ENCODE data around the gene PCK1. TPM values are rescaled to one million over a fixed set of nuclear protein-coding genes. Genes with fewer than 3 reads are reported as not detected.

Gene PCK1
- total and polyA plus RNA-seq, 8 donors = 0.12 to 311 (median 0.67) TPM

GRCh38 chr20:57568960-57569359 lies 8.1 kb downstream of the PCK1 start:
- H3K27ac ChIP-seq = no peak overlapping the region
- no peaks in the 10 kb centered on the region for H3K4me1 ChIP-seq
- no peaks in the 10 kb centered on the region for H3K36me3 ChIP-seq
- H3K4me3 ChIP-seq = no peak overlapping the region
- no peak for DNase-seq
- peaks cover 0 to 33% (median 18%) of the 10 kb centered on the region in 3 donors for H3K27me3 ChIP-seq
- no peak for TF ChIP-seq POLR2AphosphoS5 (IDR thresholded peaks at IDR 0.05)
- TF ChIP-seq POLR2A (IDR thresholded peaks at IDR 0.05) = no peak
- no peak for TF ChIP-seq CTCF (IDR thresholded peaks at IDR 0.05)
- no peak for TF ChIP-seq EP300 (IDR thresholded peaks at IDR 0.05)
- no peaks in the 10 kb centered on the region for H3K9me3 ChIP-seq
- 84 to 88% (median 87%) methylated on average over 12 of the region's 12 CpGs for WGBS, 5 donors
- intact Hi-C loops (cut with DNase I; ENCODE audit: low total_unique reads) = no loop called here

- H3K27me3 ChIP-seq = peaks cover 0 to 33% (median 20%) of the 10 kb centered on the region in 3 donors
- H3K27ac ChIP-seq = no peak overlapping the region
- DNase-seq = no peak
- no peak for TF ChIP-seq POLR2A (IDR thresholded peaks at IDR 0.05)
- no peak for TF ChIP-seq CTCF (IDR thresholded peaks at IDR 0.05)
- TF ChIP-seq EP300 (IDR thresholded peaks at IDR 0.05) = no peak
- TF ChIP-seq POLR2AphosphoS5 (IDR thresholded peaks at IDR 0.05) = no peak
- H3K4me1 ChIP-seq = no peaks in the 10 kb centered on the region
- intact Hi-C loops (cut with DNase I; ENCODE audit: low total_unique reads) = no loop called here
- no peak overlapping the region for H3K4me3 ChIP-seq
- WGBS, 5 donors = 69 to 77% (median 73%) methylated on average over 20 of the region's 20 CpGs
- no peaks in the 10 kb centered on the region for H3K36me3 ChIP-seq
- no peaks in the 10 kb centered on the region for H3K9me3 ChIP-seq
These were observed 9.4 kb downstream of the PCK1 start for GRCh38 chr20:57570145-57570850.

GRCh38 chr20:57570920-57571319 lies 10.0 kb downstream of the PCK1 start:
- no peak overlapping the region for H3K4me3 ChIP-seq
- H3K9me3 ChIP-seq = no peaks in the 10 kb centered on the region
- intact Hi-C loops (cut with DNase I; ENCODE audit: low total_unique reads) = no loop called here
- no peaks in the 10 kb centered on the region for H3K4me1 ChIP-seq
- DNase-seq = no peak
- H3K27ac ChIP-seq = no peak overlapping the region
- H3K27me3 ChIP-seq = peaks cover 0 to 33% (median 20%) of the 10 kb centered on the region in 3 donors
- H3K36me3 ChIP-seq = no peaks in the 10 kb centered on the region
- WGBS, 5 donors = 73 to 78% (median 74%) methylated on average over 8 of the region's 8 CpGs
- TF ChIP-seq POLR2A (IDR thresholded peaks at IDR 0.05) (no peak), EP300 (IDR thresholded peaks at IDR 0.05) (no peak), POLR2AphosphoS5 (IDR thresholded peaks at IDR 0.05) (no peak), CTCF (IDR thresholded peaks at IDR 0.05) (no peak)

GRCh38 chr20:57571782-57572416 lies 11.0 kb downstream of the PCK1 start:
- H3K9me3 ChIP-seq = no peaks in the 10 kb centered on the region
- no peak overlapping the region for H3K4me3 ChIP-seq
- no peak for DNase-seq
- 77 to 84% (median 81%) methylated on average over 3 of the region's 3 CpGs for WGBS, 5 donors
- intact Hi-C loops (cut with DNase I; ENCODE audit: low total_unique reads) = no loop called here
- H3K36me3 ChIP-seq = no peaks in the 10 kb centered on the region
- TF ChIP-seq EP300 (IDR thresholded peaks at IDR 0.05) = no peak
- no peak for TF ChIP-seq POLR2A (IDR thresholded peaks at IDR 0.05)
- no peak for TF ChIP-seq POLR2AphosphoS5 (IDR thresholded peaks at IDR 0.05)
- peaks cover 0 to 34% (median 20%) of the 10 kb centered on the region in 3 donors for H3K27me3 ChIP-seq
- H3K4me1 ChIP-seq = no peaks in the 10 kb centered on the region
- H3K27ac ChIP-seq = no peak overlapping the region

GRCh38 chr20:57573242-57573641 lies 12.3 kb downstream of the PCK1 start:
- Histone ChIP-seq H3K36me3 (no peaks in the 10 kb centered on the region), H3K27ac (no peak overlapping the region), H3K4me3 (no peak overlapping the region), H3K4me1 (no peaks in the 10 kb centered on the region), H3K27me3 (peaks cover 0 to 35% (median 20%) of the 10 kb centered on the region in 3 donors), H3K9me3 (no peaks in the 10 kb centered on the region)
- DNase-seq = no peak
- TF ChIP-seq POLR2A (IDR thresholded peaks at IDR 0.05) = no peak
- TF ChIP-seq CTCF (IDR thresholded peaks at IDR 0.05) = no peak
- no peak for TF ChIP-seq POLR2AphosphoS5 (IDR thresholded peaks at IDR 0.05)
- TF ChIP-seq EP300 (IDR thresholded peaks at IDR 0.05) = no peak
- intact Hi-C loops (cut with DNase I; ENCODE audit: low total_unique reads) = no loop called here
- WGBS, 5 donors = 48 to 56% (median 53%) methylated on average over 12 of the region's 12 CpGs

Measured in stomach (tissue), 9 donors.